CD4-positive, alpha-beta T cell (primary cell): ENCODE data around the gene CLN5. TPM values are rescaled to one million over a fixed set of nuclear protein-coding genes. Genes with fewer than 3 reads are reported as not detected.

Source experiments
- ATAC-seq: fragments of 200-7000 bp; cut with Tn5 transposase; one replicate; pipeline ENCODE4 v1.10.0; 2022; ENCODE audit warnings: mild to moderate bottlenecking; ENCODE audit not compliant: poor library complexity
- CTCF ChIA-PET: fragments of 350-600 bp; sonication (Branson Sonifier 250); formaldehyde crosslinking; loops from one replicate; lab custom pipeline; 2021; ENCODE audit warnings: antibody characterized with exemption, inconsistent platforms; lab: Charles Lee
- POLR2A ChIA-PET: fragments of 350-600 bp; sonication (Branson Sonifier 250); formaldehyde crosslinking; loops from one replicate; lab custom pipeline; 2021; ENCODE audit warnings: antibody characterized with exemption, inconsistent platforms; lab: Charles Lee
- DNase-seq, 14 experiments: peaks; one replicate each; pipeline ENCODE4 v3.0.0-alpha.2; 2013 to 2020; ENCODE audit warnings: mixed read lengths in 2 of 14
- H3K27ac ChIP-seq, 2 donors: one replicate each; pipeline versions ENCODE4 v1.5.1 to v1.7.0; 2013; ENCODE audit warnings: low read length in 2 of 2, low read depth in 1 of 2, mild to moderate bottlenecking in 1 of 2
- H3K27me3 ChIP-seq, 2 experiments: 1 replicate in 1 of 2; 2 replicates in 1 of 2; pipeline versions ENCODE4 v1.6.1 to v1.7.0; 2013; ENCODE audit warnings: low read length in 2 of 2, control low read depth in 1 of 2, mild to moderate bottlenecking in 1 of 2, moderate library complexity in 1 of 2; ENCODE audit not compliant: insufficient read depth in 2 of 2, control insufficient read depth in 1 of 2
- H3K36me3 ChIP-seq: one replicate; pipeline ENCODE4 v1.6.1; 2013; ENCODE audit warnings: low read length, control low read depth; ENCODE audit not compliant: insufficient read depth
- H3K4me1 ChIP-seq: one replicate; pipeline ENCODE4 v1.6.1; 2013; ENCODE audit warnings: low read length, control low read depth; ENCODE audit not compliant: insufficient read depth
- H3K4me3 ChIP-seq: one replicate; pipeline ENCODE4 v1.5.1; 2013; ENCODE audit warnings: mild to moderate bottlenecking, low read length, moderate library complexity
- H3K9me3 ChIP-seq, 2 experiments: 1 replicate in 1 of 2; 2 replicates in 1 of 2; pipeline versions ENCODE4 v1.6.1 to v1.7.0; 2013; ENCODE audit warnings: low read length in 2 of 2, mild to moderate bottlenecking in 2 of 2, control low read depth in 1 of 2, moderate library complexity in 1 of 2; ENCODE audit not compliant: control insufficient read depth in 1 of 2, insufficient read depth in 1 of 2
- H3K27ac Mint-ChIP-seq: one replicate; pipeline ENCODE4 v1.8.0; 2020; ENCODE audit warnings: mixed read lengths
- H3K27me3 Mint-ChIP-seq: one replicate; pipeline ENCODE4 v1.8.0; 2021; ENCODE audit warnings: mixed read lengths
- H3K36me3 Mint-ChIP-seq: one replicate; pipeline ENCODE4 v1.8.0; 2021; ENCODE audit warnings: low read depth, mixed read lengths
- H3K4me1 Mint-ChIP-seq: one replicate; pipeline ENCODE4 v1.8.0; 2021; ENCODE audit warnings: low read depth, mixed read lengths
- H3K4me3 Mint-ChIP-seq: one replicate; pipeline ENCODE4 v1.8.0; 2020; ENCODE audit warnings: mild to moderate bottlenecking, mixed read lengths
- H3K9me3 Mint-ChIP-seq: one replicate; pipeline ENCODE4 v1.8.0; 2020; ENCODE audit warnings: mixed read lengths
- intact Hi-C, 2 experiments: fragments of 100-400 bp; cut with DNase I in 1 of 2; cut with micrococcal nuclease in 1 of 2; formaldehyde crosslinking; loops; one replicate each; pipeline versions ENCODE4 v1.15.1 to v1.9.0; 2023 to 2025; cut with DNase I, micrococcal nuclease
- polyA plus RNA-seq, 2 donors: library from polyadenylated mRNA; unstranded; fragments of 120-200 nt; gene quantifications; one replicate each; pipeline ENCODE4 v1.2.1, GENCODE V29; 2013
- total RNA-seq, 174 experiments: library from RNA in 2 of 174; stranded (reverse) in 2 of 174; gene quantifications; one replicate each; pipeline ENCODE4 v1.2.3 and lab custom pipeline; 2021 to 2026
- TF ChIP-seq, protein P1 (sequence below): fragments of 200-600 bp; IDR thresholded peaks from one replicate; pipeline ENCODE4 v1.8.0; 2022; ENCODE audit warnings: antibody characterized with exemption, mild to moderate bottlenecking

The CLN5 gene
- 10 to 100 TPM; 37.4 to 42.9 TPM for total RNA-seq
- 24.3 TPM for polyA plus RNA-seq (2013, experiment 1 of 2)
- 22.1 TPM for polyA plus RNA-seq (2013, experiment 2 of 2)
- 11.3 to 72.9 (median 36.6) reads per million in 172 experiments for total RNA-seq (lab: John Stamatoyannopoulos, UW)

DNA sequence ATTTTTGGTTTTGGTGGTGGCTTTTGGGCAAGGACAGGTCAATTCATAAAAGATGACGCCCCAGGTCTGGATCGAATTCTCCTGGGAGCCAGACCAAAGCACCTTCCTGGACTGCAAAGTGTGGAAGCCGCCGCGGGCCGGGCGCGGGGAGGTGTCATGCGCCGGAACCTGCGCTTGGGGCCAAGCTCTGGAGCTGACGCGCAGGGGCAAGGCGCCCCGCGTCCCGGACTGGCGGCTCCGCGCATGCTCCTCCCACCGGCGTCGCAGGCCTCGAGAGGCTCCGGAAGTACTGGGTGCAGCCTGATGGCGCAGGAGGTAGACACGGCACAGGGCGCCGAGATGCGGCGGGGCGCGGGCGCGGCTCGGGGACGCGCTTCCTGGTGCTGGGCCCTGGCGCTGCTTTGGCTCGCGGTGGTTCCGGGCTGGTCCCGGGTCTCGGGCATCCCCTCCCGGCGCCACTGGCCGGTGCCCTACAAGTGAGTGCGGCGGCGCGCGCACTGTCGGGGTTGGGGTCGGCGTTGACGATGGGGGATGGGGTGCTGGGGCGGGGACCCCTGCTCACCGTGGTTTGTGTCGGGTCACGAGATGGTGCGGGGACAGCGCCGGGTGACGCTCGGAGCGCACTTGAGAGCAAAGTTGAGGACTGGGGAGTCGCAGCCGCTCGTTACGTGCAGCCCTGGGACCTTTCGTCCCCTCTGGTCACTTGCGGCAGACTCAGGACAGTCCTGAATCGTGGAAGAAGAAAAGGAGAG is at the start of gene CLN5:
Gene CLN5, plus strand, starts transcription at position 286 of the 752 bp plus-strand sequence. Its CDS starts 18 bp downstream, at position 304.
- DNase-seq = peak; percentile 89 to 99 (median 95)
- Histone ChIP-seq H3K9me3 (no peaks in the 10 kb centered on the region), H3K4me3 (peak within 1 kb of the TSS; percentile 72), H3K36me3 (peaks cover 6% of the 10 kb centered on the region), H3K27me3 (no peaks in the 10 kb centered on the region), H3K4me1 (peaks cover 30% of the 10 kb centered on the region), H3K27ac (peak within 1 kb of the TSS; percentile 89 to 95)
- peaks cover 47% of the 10 kb centered on the region for H3K36me3 Mint-ChIP-seq
- no peaks in the 10 kb centered on the region for H3K9me3 Mint-ChIP-seq
- peak within 1 kb of the TSS; percentile 97 for H3K4me3 Mint-ChIP-seq
- peaks cover 60% of the 10 kb centered on the region for H3K4me1 Mint-ChIP-seq
- ATAC-seq = peak; percentile 85
- POLR2A ChIA-PET = interaction anchor here (0.7 to 5.9 kb wide), 26 partner anchors 8 to 1688 kb away, joined by 3 to 211 read pairs (median 6); partner anchors contain the start of genes COMMD6, FBXL3, KCTD12 and MYCBP2
- H3K27me3 Mint-ChIP-seq = no peaks in the 10 kb centered on the region
- intact Hi-C loops = loop anchor here (2.0 to 10.0 kb wide), 6 partner anchors 35 to 1447 kb away; partner anchors contain the start of genes KCTD12 (in 2 of the 2), MYCBP2 (in 2 of the 2), FBXL3 (in 1 of the 2) and SLAIN1 (in 1 of the 2)
- TF ChIP-seq, protein P1, sequence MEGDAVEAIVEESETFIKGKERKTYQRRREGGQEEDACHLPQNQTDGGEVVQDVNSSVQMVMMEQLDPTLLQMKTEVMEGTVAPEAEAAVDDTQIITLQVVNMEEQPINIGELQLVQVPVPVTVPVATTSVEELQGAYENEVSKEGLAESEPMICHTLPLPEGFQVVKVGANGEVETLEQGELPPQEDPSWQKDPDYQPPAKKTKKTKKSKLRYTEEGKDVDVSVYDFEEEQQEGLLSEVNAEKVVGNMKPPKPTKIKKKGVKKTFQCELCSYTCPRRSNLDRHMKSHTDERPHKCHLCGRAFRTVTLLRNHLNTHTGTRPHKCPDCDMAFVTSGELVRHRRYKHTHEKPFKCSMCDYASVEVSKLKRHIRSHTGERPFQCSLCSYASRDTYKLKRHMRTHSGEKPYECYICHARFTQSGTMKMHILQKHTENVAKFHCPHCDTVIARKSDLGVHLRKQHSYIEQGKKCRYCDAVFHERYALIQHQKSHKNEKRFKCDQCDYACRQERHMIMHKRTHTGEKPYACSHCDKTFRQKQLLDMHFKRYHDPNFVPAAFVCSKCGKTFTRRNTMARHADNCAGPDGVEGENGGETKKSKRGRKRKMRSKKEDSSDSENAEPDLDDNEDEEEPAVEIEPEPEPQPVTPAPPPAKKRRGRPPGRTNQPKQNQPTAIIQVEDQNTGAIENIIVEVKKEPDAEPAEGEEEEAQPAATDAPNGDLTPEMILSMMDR = no peak
- CTCF ChIA-PET = interaction anchor here (1.0 to 2.5 kb wide), 5 partner anchors 9 to 112 kb away, joined by 3 to 15 read pairs (median 5); partner anchors contain the start of gene FBXL3
- peak within 1 kb of the TSS; percentile 99 for H3K27ac Mint-ChIP-seq

DNA sequence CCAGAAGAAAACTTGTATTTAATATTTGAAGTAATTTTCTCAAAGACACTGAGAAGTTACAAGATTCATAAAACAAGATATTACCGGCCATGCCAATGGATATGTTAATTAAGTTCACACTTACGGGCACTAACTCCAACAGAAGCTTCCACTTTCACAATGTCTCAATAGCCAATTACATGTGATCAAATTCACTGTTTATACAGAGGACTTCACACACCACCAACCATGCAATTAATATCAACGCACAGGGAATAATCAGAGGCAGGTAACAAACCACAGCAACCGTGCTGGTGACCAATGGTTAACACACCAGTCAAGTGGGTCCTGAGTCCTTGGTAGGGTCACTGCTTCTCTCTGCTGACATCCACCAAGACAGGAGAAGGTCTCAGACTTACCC is 49.5 kb upstream of the CLN5 start:
- ATAC-seq = no peak
- ChIA-PET POLR2A (no interaction called here), CTCF (no interaction called here)
- H3K9me3 ChIP-seq = no peaks in the 10 kb centered on the region
- H3K36me3 ChIP-seq = no peaks in the 10 kb centered on the region
- Mint-ChIP-seq H3K36me3 (no peaks in the 10 kb centered on the region), H3K4me3 (no peak overlapping the region), H3K9me3 (peaks cover 3% of the 10 kb centered on the region), H3K4me1 (no peaks in the 10 kb centered on the region), H3K27ac (no peak overlapping the region), H3K27me3 (no peaks in the 10 kb centered on the region)
- no peak overlapping the region for H3K27ac ChIP-seq
- H3K4me1 ChIP-seq = no peaks in the 10 kb centered on the region
- H3K4me3 ChIP-seq = no peak overlapping the region
- intact Hi-C loops = no loop called here
- TF ChIP-seq, protein P1 = no peak
- no peak for DNase-seq
- H3K27me3 ChIP-seq = no peaks in the 10 kb centered on the region

DNA sequence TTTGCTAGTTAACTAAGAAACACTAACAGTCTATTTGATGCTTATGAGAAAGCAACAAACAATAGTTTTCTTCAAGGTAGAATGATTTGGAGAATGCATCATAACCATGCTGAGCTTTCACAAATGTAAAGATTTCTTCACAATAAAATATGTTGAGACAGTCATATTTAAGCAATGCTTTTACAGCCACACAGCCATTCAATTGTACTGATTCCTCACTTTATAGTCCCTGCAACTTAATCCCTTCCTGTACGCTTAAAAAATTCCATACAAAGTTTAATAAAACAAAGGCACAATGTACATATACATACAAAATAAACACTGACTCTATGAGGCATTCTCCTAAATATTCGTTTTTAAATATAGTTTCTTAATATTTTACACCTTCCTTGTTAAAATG is 48.2 kb upstream of the CLN5 start:
- H3K36me3 ChIP-seq = no peaks in the 10 kb centered on the region
- H3K4me3 ChIP-seq = no peak overlapping the region
- Mint-ChIP-seq H3K9me3 (peaks cover 3% of the 10 kb centered on the region), H3K4me3 (no peak overlapping the region), H3K36me3 (no peaks in the 10 kb centered on the region), H3K27me3 (peaks cover 2% of the 10 kb centered on the region), H3K27ac (no peak overlapping the region), H3K4me1 (no peaks in the 10 kb centered on the region)
- ATAC-seq (no peak), DNase-seq (no peak)
- intact Hi-C loops = no loop called here
- H3K4me1 ChIP-seq = no peaks in the 10 kb centered on the region
- TF ChIP-seq, protein P1 = no peak
- no peaks in the 10 kb centered on the region for H3K27me3 ChIP-seq
- POLR2A ChIA-PET = no interaction called here
- no peak overlapping the region for H3K27ac ChIP-seq
- H3K9me3 ChIP-seq = no peaks in the 10 kb centered on the region
- CTCF ChIA-PET = no interaction called here
